AG09309 (cell line): Measurements from ENCODE around the gene HOXA4.

Source experiments
- DNase-seq: peaks from one replicate; pipeline ENCODE4 v3.0.0-alpha.2; 2010; ENCODE audit warnings: low read depth
- H3K4me3 ChIP-seq: 2 replicates; pipeline ENCODE4 v1.5.1; 2011; ENCODE audit warnings: mild to moderate bottlenecking, low read depth, low read length, moderate library complexity; ENCODE audit not compliant: control insufficient read depth
- TF ChIP-seq, protein P1 (sequence below): IDR thresholded peaks from 2 replicates; pipeline ENCODE4 v1.5.1; 2011; ENCODE audit warnings: mild to moderate bottlenecking, low read depth, low read length, inconsistent platforms; ENCODE audit not compliant: insufficient read depth, control insufficient read depth; ENCODE audit errors: missing control alignments

The HOXA4 gene

DNA sequence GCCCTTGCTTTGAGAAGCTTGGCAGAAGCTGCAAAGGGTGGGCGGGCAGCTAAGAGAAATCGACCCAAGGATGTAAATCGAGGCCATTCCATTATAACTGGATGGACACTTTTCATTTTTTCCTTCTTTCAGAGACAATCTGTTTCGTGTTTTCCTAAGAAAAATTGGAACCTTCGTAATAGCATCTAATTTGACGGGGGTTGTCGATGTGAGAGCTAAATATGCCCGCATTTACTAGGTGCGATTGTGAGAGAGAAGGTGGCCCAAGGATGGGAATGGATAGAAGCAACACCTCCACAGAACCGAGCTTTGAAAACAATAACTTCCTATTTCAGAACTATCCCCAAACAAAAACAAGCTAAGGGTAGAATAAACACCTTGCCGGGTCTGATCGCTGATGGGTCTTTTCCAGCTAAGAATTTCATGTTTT, 848 bp upstream of the HOXA4 start:
- DNase-seq = no peak
- TF ChIP-seq, protein P1, sequence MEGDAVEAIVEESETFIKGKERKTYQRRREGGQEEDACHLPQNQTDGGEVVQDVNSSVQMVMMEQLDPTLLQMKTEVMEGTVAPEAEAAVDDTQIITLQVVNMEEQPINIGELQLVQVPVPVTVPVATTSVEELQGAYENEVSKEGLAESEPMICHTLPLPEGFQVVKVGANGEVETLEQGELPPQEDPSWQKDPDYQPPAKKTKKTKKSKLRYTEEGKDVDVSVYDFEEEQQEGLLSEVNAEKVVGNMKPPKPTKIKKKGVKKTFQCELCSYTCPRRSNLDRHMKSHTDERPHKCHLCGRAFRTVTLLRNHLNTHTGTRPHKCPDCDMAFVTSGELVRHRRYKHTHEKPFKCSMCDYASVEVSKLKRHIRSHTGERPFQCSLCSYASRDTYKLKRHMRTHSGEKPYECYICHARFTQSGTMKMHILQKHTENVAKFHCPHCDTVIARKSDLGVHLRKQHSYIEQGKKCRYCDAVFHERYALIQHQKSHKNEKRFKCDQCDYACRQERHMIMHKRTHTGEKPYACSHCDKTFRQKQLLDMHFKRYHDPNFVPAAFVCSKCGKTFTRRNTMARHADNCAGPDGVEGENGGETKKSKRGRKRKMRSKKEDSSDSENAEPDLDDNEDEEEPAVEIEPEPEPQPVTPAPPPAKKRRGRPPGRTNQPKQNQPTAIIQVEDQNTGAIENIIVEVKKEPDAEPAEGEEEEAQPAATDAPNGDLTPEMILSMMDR = no peak
- peak overlapping the region; percentile 75 for H3K4me3 ChIP-seq

GRCh38 chr7:27129729-27130539, 623 bp downstream of the HOXA4 start:
- peak overlapping the region; percentile 75 for H3K4me3 ChIP-seq
- TF ChIP-seq, protein P1 = peak; percentile 16
- no peak for DNase-seq

DNA sequence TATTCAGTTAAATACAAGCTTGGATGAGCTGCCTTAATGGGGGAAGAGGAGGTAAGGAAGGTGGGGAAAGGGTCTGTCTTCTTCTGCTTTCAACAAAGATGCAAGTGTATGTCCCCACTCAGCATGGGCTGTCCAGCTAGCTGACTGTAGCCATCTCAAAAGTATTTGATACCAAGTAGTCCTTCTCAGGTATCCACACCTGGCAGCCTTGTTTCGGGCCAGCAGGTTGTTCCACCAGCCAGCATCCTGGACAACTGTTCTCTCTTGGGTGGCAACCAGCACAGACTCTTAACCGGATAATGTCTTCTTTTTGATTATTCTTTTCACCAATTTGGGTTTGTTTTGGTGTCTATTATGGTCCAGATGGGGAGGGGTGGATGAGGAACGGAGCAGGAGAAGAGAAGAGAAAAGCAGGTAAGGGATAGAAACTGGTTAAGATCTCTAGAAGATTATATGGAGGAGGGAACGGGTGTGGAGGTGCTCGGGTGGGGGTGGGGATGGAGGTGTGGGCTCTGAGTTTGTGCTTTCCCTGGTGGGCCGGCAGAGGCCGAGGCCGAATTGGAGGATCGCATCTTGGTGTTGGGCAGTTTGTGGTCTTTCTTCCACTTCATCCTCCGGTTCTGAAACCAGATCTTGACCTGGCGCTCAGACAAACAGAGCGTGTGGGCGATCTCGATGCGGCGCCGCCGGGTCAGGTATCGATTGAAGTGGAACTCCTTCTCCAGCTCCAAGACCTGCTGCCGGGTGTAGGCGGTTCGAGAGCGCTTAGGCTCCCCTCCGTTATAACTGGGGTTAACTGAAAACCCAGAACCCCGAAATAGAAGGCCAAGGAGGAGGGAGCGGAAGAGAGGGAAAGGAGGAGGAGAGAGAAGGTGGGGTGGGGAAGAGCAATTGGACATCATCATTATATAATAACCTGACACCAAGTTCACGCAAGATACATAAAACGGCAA, 1.5 kb downstream of the HOXA4 start:
- DNase-seq = no peak
- TF ChIP-seq, protein P1 = no peak
- H3K4me3 ChIP-seq = no peak overlapping the region

DNA sequence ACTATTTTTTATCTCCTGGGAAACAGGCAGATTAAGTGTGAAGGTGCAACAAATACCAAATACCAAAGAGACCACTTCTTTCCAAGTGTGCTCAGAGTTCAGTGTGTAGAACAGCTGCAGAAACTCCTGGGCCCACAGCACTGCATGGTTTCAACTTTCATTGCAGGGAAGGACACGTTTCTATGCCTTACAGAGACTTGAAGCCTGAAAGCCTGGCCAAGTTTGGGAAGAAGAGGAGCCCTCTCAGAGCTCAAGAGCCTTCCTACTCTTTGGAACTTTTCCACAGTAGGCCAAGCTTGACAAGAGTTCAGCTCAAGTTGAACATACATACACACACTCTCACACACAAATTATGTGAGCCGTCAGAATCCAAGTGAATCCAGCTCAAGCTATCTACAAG, 2.5 kb downstream of the HOXA4 start:
- DNase-seq = no peak
- no peak overlapping the region for H3K4me3 ChIP-seq
- TF ChIP-seq, protein P1 = no peak

DNA sequence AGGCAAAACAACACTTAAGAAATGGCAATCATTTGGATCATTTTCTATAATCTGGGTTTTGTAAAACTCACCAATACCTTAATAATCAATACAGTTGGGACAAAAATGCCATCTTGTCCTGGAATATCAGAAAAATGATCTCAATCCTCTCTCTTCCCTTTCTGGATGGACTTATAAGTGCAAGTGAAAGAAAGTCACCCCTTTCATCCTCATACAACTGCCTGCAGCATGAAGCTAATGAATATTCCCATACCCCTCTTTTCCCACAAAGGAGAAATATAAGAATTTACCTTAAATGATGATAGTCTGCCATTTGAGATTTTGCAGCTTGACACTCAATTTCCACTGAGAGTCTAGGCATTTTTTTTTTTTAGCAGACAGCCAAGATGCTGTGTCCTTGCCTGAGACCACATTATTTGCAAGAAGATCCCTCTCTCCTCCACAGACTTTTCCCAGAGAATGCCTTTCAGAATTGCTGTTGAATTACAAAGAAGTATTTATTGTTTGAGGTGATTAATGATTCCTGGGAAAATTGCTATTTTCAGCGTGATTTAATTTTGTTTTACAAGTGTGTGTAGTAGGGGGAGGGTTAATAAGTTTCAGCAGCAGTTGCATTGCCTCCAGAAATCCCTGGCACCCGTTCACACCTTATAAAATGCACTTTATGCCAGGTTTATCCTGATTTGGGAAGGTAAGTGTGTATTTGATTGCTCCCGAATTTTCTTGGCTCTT, 3.8 kb downstream of the HOXA4 start:
- no peak overlapping the region for H3K4me3 ChIP-seq
- DNase-seq = no peak
- TF ChIP-seq, protein P1 = no peak

- DNase-seq = no peak
- H3K4me3 ChIP-seq = no peak overlapping the region
- TF ChIP-seq, protein P1 = no peak
Measured at GRCh38 chr7:27125986-27126394, 4.6 kb downstream of the HOXA4 start.
